ENCODE data around the gene YY1AP1.

DNA sequence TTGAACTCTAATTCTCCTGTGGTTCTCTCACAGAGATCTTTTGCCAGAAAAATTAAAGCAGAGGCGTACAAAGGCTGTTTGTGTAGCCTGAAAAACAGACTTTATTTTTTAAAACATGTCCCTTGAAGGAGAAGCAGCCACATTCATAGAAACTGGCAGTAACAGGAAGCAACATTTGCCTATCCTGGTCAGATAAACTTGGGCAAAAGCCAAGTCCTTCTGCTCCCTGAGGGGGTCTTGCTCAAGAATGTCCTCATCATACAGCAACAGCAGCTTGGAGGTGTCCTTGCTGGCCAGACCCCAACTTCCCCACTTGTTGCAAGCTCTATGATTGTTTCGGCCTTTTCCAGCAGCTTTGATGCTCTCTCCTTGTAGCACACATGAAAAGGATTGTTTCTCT, 42.3 kb downstream of the YY1AP1 start:
- TF ChIP-seq EZH2 (IDR thresholded peaks at IDR 0.05; ENCODE audit: insufficient read depth, poor library complexity, severe bottlenecking) = no peak
- TF ChIP-seq EZH2phosphoT487 (IDR thresholded peaks at IDR 0.05; ENCODE audit: insufficient read depth, low read depth) = no peak
